Calu3 (cell line): ENCODE results near the gene DACT2. TPM values are rescaled to one million over a fixed set of nuclear protein-coding genes. Genes with fewer than 3 reads are reported as not detected.

ENCODE experiments used
- BruUV-seq: library from RNA; stranded (reverse); fragments of 400-500 nt; replicated peaks from 2 replicates; lab custom pipeline; 2021; lab: Mats Ljungman, UMichigan
- CTCF ChIA-PET: fragments of 300-600 bp; sonication (Branson Sonifier 250); formaldehyde crosslinking; loops from one replicate; lab custom pipeline; 2022; ENCODE audit warnings: antibody characterized with exemption; lab: Charles Lee
- DNase-seq: peaks from one replicate; pipeline ENCODE4 v3.0.0; 2022
- H3K27ac Mint-ChIP-seq: one replicate; pipeline ENCODE4 v1.8.0; 2022; ENCODE audit warnings: mixed read lengths; ENCODE audit not compliant: unreplicated experiment
- H3K27me3 Mint-ChIP-seq: one replicate; pipeline ENCODE4 v1.8.0; 2022; ENCODE audit warnings: mixed read lengths; ENCODE audit not compliant: unreplicated experiment
- H3K36me3 Mint-ChIP-seq: one replicate; pipeline ENCODE4 v1.8.0; 2022; ENCODE audit warnings: mild to moderate bottlenecking, moderate library complexity, mixed read lengths; ENCODE audit not compliant: insufficient read depth, unreplicated experiment
- H3K4me1 Mint-ChIP-seq: one replicate; pipeline ENCODE4 v1.8.0; 2022; ENCODE audit warnings: mild to moderate bottlenecking, low read depth, mixed read lengths; ENCODE audit not compliant: unreplicated experiment
- H3K4me3 Mint-ChIP-seq: one replicate; pipeline ENCODE4 v1.8.0; 2022; ENCODE audit warnings: mild to moderate bottlenecking, low read depth, moderate library complexity, mixed read lengths; ENCODE audit not compliant: unreplicated experiment
- H3K9me3 Mint-ChIP-seq: one replicate; pipeline ENCODE4 v1.8.0; 2022; ENCODE audit warnings: low read depth, mixed read lengths; ENCODE audit not compliant: unreplicated experiment
- intact Hi-C: fragments of 100-400 bp; cut with micrococcal nuclease; formaldehyde crosslinking; loops from one replicate; pipeline ENCODE4 v1.10.0; 2022; ENCODE audit not compliant: unreplicated experiment
- total RNA-seq: library from RNA; stranded (reverse); gene quantifications from 2 replicates; pipeline ENCODE4 v1.2.3, GENCODE V29; 2022
- TF ChIP-seq, protein P1 (sequence below): fragments of 200-600 bp; IDR thresholded peaks from one replicate; pipeline ENCODE4 v1.8.0; 2022; ENCODE audit warnings: antibody characterized with exemption; ENCODE audit not compliant: unreplicated experiment

The DACT2 gene
- total RNA-seq, 1 experiment from 2014 or later, result not detected

DNA sequence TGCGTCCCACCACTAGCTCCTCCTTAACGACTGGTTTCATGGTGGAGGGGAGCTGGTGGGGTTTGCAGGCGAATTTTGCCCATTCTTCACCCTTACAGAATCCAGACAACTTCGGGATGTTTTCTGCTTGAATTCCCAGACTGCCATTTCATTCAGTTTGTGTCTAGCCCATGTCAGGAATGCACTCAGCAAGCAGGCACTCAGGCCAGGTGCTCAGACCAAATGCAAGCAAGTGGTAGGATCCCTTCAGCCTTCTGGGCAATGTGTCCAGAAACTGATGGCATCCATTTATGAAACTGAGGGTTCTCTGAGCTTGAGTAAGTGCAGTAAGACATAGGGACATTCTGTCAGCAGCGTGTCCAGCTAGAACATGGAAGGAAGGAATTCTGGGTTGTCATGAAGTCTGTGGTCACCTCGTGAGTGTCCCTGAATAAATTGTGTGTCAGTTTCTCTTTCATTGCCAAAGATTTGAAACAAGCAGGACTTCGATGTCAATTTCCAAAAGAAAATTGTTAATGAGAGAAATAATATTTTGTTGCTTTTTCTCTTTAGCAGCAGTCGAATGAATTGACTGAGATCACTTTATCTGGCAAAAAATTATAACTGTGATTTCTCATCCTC lies 21.8 kb upstream of the DACT2 start:
- no TSS peak for BruUV-seq
- peaks cover 10% of the 10 kb centered on the region for H3K4me1 Mint-ChIP-seq
- H3K9me3 Mint-ChIP-seq, result no peaks in the 10 kb centered on the region
- intact Hi-C loops, result no loop called here
- H3K27ac Mint-ChIP-seq, result no peak overlapping the region
- no peaks in the 10 kb centered on the region for H3K36me3 Mint-ChIP-seq
- TF ChIP-seq, protein P1, sequence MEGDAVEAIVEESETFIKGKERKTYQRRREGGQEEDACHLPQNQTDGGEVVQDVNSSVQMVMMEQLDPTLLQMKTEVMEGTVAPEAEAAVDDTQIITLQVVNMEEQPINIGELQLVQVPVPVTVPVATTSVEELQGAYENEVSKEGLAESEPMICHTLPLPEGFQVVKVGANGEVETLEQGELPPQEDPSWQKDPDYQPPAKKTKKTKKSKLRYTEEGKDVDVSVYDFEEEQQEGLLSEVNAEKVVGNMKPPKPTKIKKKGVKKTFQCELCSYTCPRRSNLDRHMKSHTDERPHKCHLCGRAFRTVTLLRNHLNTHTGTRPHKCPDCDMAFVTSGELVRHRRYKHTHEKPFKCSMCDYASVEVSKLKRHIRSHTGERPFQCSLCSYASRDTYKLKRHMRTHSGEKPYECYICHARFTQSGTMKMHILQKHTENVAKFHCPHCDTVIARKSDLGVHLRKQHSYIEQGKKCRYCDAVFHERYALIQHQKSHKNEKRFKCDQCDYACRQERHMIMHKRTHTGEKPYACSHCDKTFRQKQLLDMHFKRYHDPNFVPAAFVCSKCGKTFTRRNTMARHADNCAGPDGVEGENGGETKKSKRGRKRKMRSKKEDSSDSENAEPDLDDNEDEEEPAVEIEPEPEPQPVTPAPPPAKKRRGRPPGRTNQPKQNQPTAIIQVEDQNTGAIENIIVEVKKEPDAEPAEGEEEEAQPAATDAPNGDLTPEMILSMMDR, result no peak
- CTCF ChIA-PET, result no interaction called here
- H3K27me3 Mint-ChIP-seq, result peaks cover 25% of the 10 kb centered on the region
- H3K4me3 Mint-ChIP-seq, result no peak overlapping the region
- DNase-seq, result no peak

DNA sequence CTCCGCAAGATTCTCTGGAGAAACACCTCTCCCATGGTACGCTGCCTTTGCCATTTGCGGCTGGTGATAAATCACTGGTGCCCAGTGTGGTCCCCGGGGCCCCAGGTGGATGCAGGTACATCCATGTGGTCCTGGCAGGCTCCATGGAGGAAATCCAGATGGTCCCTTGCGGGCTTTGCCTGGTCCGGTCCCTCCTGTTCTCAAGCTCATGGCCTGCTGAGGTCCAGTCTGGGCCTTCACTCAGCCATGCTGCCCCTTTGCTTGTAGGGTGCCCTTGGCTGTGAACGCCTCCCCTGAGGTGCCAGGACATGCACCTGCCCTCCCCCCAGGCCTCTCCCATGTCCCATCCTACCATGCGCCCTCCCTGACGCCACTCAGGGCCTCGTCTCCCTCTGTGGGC lies 21.2 kb upstream of the DACT2 start:
- intact Hi-C loops, result no loop called here
- Mint-ChIP-seq H3K36me3 (no peaks in the 10 kb centered on the region), H3K4me1 (peaks cover 10% of the 10 kb centered on the region), H3K9me3 (no peaks in the 10 kb centered on the region), H3K27ac (no peak overlapping the region), H3K27me3 (peaks cover 26% of the 10 kb centered on the region), H3K4me3 (no peak overlapping the region)
- TF ChIP-seq, protein P1, result no peak
- DNase-seq, result no peak
- BruUV-seq, result no TSS peak
- CTCF ChIA-PET, result no interaction called here

DNA sequence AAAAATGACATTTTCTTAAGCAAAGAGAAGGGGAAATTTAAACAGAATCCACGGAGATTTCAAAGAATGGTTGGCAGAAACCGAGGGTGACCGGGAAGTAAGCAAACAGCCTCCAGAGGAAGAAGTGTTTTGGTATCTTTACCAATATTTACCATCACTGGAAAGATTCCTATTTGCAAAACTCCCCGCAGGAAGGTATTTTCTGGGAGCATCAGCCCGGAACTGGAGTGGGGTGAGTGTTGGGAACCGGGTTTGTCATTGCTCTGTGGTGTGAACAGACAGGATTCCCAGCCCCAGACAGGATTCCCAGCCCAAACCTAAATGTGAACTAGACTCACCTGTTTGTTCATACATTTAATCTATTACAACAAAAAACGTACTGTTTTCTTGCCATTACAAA lies 19.2 kb upstream of the DACT2 start:
- CTCF ChIA-PET, result no interaction called here
- H3K9me3 Mint-ChIP-seq, result no peaks in the 10 kb centered on the region
- H3K27ac Mint-ChIP-seq, result no peak overlapping the region
- TF ChIP-seq, protein P1, result no peak
- no peak overlapping the region for H3K4me3 Mint-ChIP-seq
- no TSS peak for BruUV-seq
- H3K36me3 Mint-ChIP-seq, result no peaks in the 10 kb centered on the region
- DNase-seq, result no peak
- intact Hi-C loops, result no loop called here
- peaks cover 10% of the 10 kb centered on the region for H3K4me1 Mint-ChIP-seq
- H3K27me3 Mint-ChIP-seq, result peaks cover 11% of the 10 kb centered on the region

DNA sequence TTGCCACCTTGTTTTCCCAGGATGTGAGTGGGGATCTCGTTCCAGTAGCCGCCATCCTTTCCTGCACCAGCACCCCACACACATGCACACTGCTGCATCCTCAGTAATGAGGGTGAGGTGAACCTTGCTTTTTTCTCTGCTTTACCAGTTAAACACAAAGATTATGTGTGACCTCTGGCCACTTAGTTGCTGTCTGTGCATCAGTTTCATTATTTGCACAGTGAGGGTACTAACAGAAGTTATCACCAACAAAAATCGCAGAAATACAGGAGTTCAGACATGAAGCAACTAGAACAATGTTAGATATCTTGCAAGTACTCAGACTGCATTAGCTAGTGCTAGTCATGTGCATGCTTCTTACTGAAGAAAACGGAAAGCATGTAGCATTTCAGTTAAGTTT lies 17.4 kb upstream of the DACT2 start:
- no peaks in the 10 kb centered on the region for H3K4me1 Mint-ChIP-seq
- no peaks in the 10 kb centered on the region for H3K9me3 Mint-ChIP-seq
- H3K4me3 Mint-ChIP-seq, result no peak overlapping the region
- CTCF ChIA-PET, result no interaction called here
- TF ChIP-seq, protein P1, result no peak
- no peaks in the 10 kb centered on the region for H3K36me3 Mint-ChIP-seq
- intact Hi-C loops, result no loop called here
- H3K27ac Mint-ChIP-seq, result no peak overlapping the region
- peaks cover 11% of the 10 kb centered on the region for H3K27me3 Mint-ChIP-seq
- DNase-seq, result no peak
- BruUV-seq, result no TSS peak
